ENCODE results near the gene LHX2.

DNA sequence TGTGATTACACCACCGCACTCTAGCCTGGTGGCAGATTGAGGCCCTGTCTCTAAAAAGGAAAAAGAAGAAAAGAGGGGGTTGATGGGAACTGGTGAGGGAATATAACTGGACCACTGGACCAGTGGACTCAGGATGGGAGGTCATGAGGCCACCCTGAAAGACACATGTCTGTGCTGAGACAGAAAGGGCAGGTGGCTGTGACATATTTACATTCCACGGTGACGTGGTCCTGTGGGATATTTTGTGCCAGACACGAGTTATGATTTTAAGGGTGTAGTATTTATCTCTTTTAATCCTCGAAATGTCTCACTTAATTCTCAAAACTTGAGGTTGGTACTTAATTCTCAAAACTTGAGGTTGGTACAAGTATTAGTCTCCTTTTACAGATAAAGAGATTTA lies 32.9 kb downstream of the LHX2 start:
- TF ChIP-seq, protein P1, sequence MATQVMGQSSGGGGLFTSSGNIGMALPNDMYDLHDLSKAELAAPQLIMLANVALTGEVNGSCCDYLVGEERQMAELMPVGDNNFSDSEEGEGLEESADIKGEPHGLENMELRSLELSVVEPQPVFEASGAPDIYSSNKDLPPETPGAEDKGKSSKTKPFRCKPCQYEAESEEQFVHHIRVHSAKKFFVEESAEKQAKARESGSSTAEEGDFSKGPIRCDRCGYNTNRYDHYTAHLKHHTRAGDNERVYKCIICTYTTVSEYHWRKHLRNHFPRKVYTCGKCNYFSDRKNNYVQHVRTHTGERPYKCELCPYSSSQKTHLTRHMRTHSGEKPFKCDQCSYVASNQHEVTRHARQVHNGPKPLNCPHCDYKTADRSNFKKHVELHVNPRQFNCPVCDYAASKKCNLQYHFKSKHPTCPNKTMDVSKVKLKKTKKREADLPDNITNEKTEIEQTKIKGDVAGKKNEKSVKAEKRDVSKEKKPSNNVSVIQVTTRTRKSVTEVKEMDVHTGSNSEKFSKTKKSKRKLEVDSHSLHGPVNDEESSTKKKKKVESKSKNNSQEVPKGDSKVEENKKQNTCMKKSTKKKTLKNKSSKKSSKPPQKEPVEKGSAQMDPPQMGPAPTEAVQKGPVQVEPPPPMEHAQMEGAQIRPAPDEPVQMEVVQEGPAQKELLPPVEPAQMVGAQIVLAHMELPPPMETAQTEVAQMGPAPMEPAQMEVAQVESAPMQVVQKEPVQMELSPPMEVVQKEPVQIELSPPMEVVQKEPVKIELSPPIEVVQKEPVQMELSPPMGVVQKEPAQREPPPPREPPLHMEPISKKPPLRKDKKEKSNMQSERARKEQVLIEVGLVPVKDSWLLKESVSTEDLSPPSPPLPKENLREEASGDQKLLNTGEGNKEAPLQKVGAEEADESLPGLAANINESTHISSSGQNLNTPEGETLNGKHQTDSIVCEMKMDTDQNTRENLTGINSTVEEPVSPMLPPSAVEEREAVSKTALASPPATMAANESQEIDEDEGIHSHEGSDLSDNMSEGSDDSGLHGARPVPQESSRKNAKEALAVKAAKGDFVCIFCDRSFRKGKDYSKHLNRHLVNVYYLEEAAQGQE (IDR thresholded peaks at IDR 0.05; ENCODE audit: low read depth): no peak
- TF ChIP-seq CEBPB (IDR thresholded peaks at IDR 0.05) (no peak), ZBTB7A (IDR thresholded peaks at IDR 0.05; ENCODE audit: low read depth) (no peak), EP300 (IDR thresholded peaks at IDR 0.05; ENCODE audit: borderline replicate concordance) (no peak), TCF12 (IDR thresholded peaks at IDR 0.05; ENCODE audit: low read depth) (no peak), CREB1 (IDR thresholded peaks at IDR 0.05; ENCODE audit: low read depth) (no peak), TAF1 (IDR thresholded peaks at IDR 0.05; ENCODE audit: low read depth) (no peak), RAD21 (IDR thresholded peaks at IDR 0.05; ENCODE audit: low read depth) (no peak), YY1 (IDR thresholded peaks at IDR 0.05; ENCODE audit: low read depth) (no peak), NFIC (IDR thresholded peaks at IDR 0.05) (no peak), FOXM1 (IDR thresholded peaks at IDR 0.05; ENCODE audit: borderline replicate concordance, low read depth) (no peak), EGR1 (IDR thresholded peaks at IDR 0.05) (no peak)
- TF ChIP-seq, protein P2, sequence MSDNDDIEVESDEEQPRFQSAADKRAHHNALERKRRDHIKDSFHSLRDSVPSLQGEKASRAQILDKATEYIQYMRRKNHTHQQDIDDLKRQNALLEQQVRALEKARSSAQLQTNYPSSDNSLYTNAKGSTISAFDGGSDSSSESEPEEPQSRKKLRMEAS (IDR thresholded peaks at IDR 0.05): no peak
